GM06990 (cell line): ENCODE measurements around the gene KRTAP4-6.
"Not testable (repeated sequence)": the region's sequence is repeated elsewhere in the genome, so short reads cannot be mapped to it uniquely, and the experiment has no call there.

ENCODE experiments used
- DNase-seq: peaks from one replicate; pipeline ENCODE4 v3.0.0-alpha.2; 2011; ENCODE audit not compliant: insufficient read length; ENCODE audit errors: extremely low read depth
- H3K27me3 ChIP-seq: replicated peaks from 2 replicates; pipeline ENCODE4 v1.6.0; 2011; ENCODE audit warnings: low read length; ENCODE audit not compliant: control insufficient read depth, insufficient read depth
- H3K36me3 ChIP-seq: 2 replicates; pipeline ENCODE4 v1.5.1; 2011; ENCODE audit warnings: low read length; ENCODE audit not compliant: control insufficient read depth, insufficient read depth
- H3K4me3 ChIP-seq: replicated peaks from 2 replicates; pipeline ENCODE4 v1.5.1; 2011; ENCODE audit warnings: low read depth, mild to moderate bottlenecking, control low read depth, low read length
- CTCF ChIP-seq: IDR thresholded peaks from 2 replicates; pipeline ENCODE4 v1.5.1; 2011; ENCODE audit warnings: low read length, control low read depth, mild to moderate bottlenecking, inconsistent platforms; ENCODE audit not compliant: insufficient read depth, poor library complexity, severe bottlenecking

The KRTAP4-6 gene

GRCh38 chr17:41168121-41168520, 27.8 kb upstream of the KRTAP4-6 start, which contains the start of gene KRTAP4-3:
KRTAP4-3 (minus strand) TSS chr17:41168221; CDS start chr17:41168172, 49 bp downstream.
- H3K27me3 ChIP-seq, result no peaks in the 10 kb centered on the region; the same call in 1 of the 2 replicates
- no peak for TF ChIP-seq CTCF
- H3K36me3 ChIP-seq, result no peaks in the 10 kb centered on the region
- no peak for DNase-seq
- no peak within 1 kb of the TSS for H3K4me3 ChIP-seq

GRCh38 chr17:41167561-41167960, 27.2 kb upstream of the KRTAP4-6 start:
- Histone ChIP-seq H3K27me3 (no peaks in the 10 kb centered on the region; the same call in 1 of the 2 replicates), H3K36me3 (no peaks in the 10 kb centered on the region), H3K4me3 (no peak overlapping the region)
- no peak for DNase-seq
- TF ChIP-seq CTCF, result no peak

GRCh38 chr17:41163828-41164227, 23.5 kb upstream of the KRTAP4-6 start:
- TF ChIP-seq CTCF, result no peak
- Histone ChIP-seq H3K36me3 (no peaks in the 10 kb centered on the region), H3K4me3 (no peak overlapping the region), H3K27me3 (no peaks in the 10 kb centered on the region)
- no peak for DNase-seq

- Histone ChIP-seq H3K27me3 (no peaks in the 10 kb centered on the region), H3K36me3 (no peaks in the 10 kb centered on the region), H3K4me3 (no peak within 1 kb of the TSS)
- no peak for TF ChIP-seq CTCF
- no peak for DNase-seq
Measured at GRCh38 chr17:41160648-41161047, 20.3 kb upstream of the KRTAP4-6 start, which contains the start of gene KRTAP4-4. KRTAP4-4 (minus strand) TSS chr17:41160748; CDS start chr17:41160691, 57 bp downstream.

- H3K4me3 ChIP-seq, H3K36me3 ChIP-seq, H3K27me3 ChIP-seq, DNase-seq: not testable (repeated sequence)
Measured at GRCh38 chr17:41160190-41160589, 19.8 kb upstream of the KRTAP4-6 start.

- H3K27me3 ChIP-seq, result no peaks in the 10 kb centered on the region
- no peaks in the 10 kb centered on the region for H3K36me3 ChIP-seq
- no peak for DNase-seq
- TF ChIP-seq CTCF, result no peak
- no peak overlapping the region for H3K4me3 ChIP-seq
Measured at GRCh38 chr17:41153856-41154255, 13.5 kb upstream of the KRTAP4-6 start.
